Sigmoid colon (tissue), 7 donors: Measurements from ENCODE around the gene TSPYL2. TPM values are rescaled to one million over a fixed set of nuclear protein-coding genes. Genes with fewer than 3 reads are reported as not detected.

Experiments
- DNase-seq: peaks from one replicate; pipeline ENCODE4 v3.0.0-alpha.2; 2019
- H3K27ac ChIP-seq, 4 donors: fragments of 200-600 bp; sonication (generic); one replicate each; pipeline ENCODE4 v1.5.1; 2016 to 2019; ENCODE audit warnings: mild to moderate bottlenecking in 1 of 4
- H3K27me3 ChIP-seq, 3 donors: fragments of 200-600 bp; sonication (generic); one replicate each; pipeline ENCODE4 v1.5.1; 2019; ENCODE audit warnings: mild to moderate bottlenecking in 1 of 3
- H3K36me3 ChIP-seq, 4 donors: fragments of 200-600 bp; sonication (generic); one replicate each; pipeline ENCODE4 v1.5.1; 2016 to 2019
- H3K4me1 ChIP-seq, 4 donors: fragments of 200-600 bp; sonication (generic); one replicate each; pipeline ENCODE4 v1.5.1; 2017 to 2019
- H3K4me3 ChIP-seq, 4 donors: fragments of 200-600 bp; sonication (generic); one replicate each; pipeline ENCODE4 v1.5.1; 2017 to 2019; ENCODE audit warnings: mild to moderate bottlenecking in 2 of 4, moderate library complexity in 1 of 4
- H3K9me3 ChIP-seq, 4 donors: fragments of 200-600 bp in 3 of 4; sonication (generic) in 3 of 4; one replicate each; pipeline versions ENCODE4 v1.5.1 to v1.6.1; 2013 to 2019
- EP300 ChIP-seq, 4 donors: sonication (generic); formaldehyde crosslinking; IDR thresholded peaks; one replicate each; pipeline ENCODE4 v1.6.1; 2017; ENCODE audit warnings: antibody characterized with exemption in 4 of 4
- POLR2A ChIP-seq, 2 donors: fragments of 450-650 bp; IDR thresholded peaks; one replicate each; pipeline ENCODE4 v1.6.1; 2016; ENCODE audit warnings: antibody characterized with exemption in 2 of 2, mild to moderate bottlenecking in 2 of 2, moderate library complexity in 2 of 2
- POLR2AphosphoS5 ChIP-seq, 4 donors: sonication (generic); formaldehyde crosslinking; IDR thresholded peaks; one replicate each; pipeline ENCODE4 v1.6.1; 2017; ENCODE audit warnings: antibody characterized with exemption in 4 of 4
- WGBS, 2 donors: extraction: QIAGEN DNeasy Blood & Tissue Kit; methylation state at CpG; one replicate each; pipeline ENCODE4 v1.1.7; 2013; 5-methylcytosine and 5-hydroxymethylcytosine counted together
- intact Hi-C: fragments of 100-400 bp; cut with DNase I; formaldehyde crosslinking; loops from one replicate; pipeline ENCODE4 v1.15.1; 2023
- polyA plus RNA-seq, 3 donors: library from polyadenylated mRNA; stranded (reverse); fragments of 200-250 nt; gene quantifications; one replicate each; pipeline ENCODE4 v1.2.3, GENCODE V29; 2013
- total RNA-seq, 4 donors: library from RNA; depleted of rRNA; stranded (reverse); fragments of >200 nt; gene quantifications; one replicate each; pipeline ENCODE4 v1.1.0, GENCODE V29; 2016
- TF ChIP-seq, protein P1 (sequence below), 4 experiments: fragments of 450-650 bp in 3 of 4; fragments of 200-600 bp in 1 of 4; IDR thresholded peaks; one replicate each; pipeline ENCODE4 v1.5.1; 2016 to 2019; ENCODE audit warnings: antibody characterized with exemption in 4 of 4, mild to moderate bottlenecking in 3 of 4, moderate library complexity in 2 of 4
- donor health status: healthy with polysubstance abuse.
- donor health status: Bipolar disorder and iron deficiency.
- donor health status: healthy.

TSPYL2 gene
- total and polyA plus RNA-seq, 7 donors, result 2.5 to 109 (median 50.3) TPM

- Histone ChIP-seq H3K9me3 (no peaks in the 10 kb centered on the region), H3K27me3 (no peaks in the 10 kb centered on the region), H3K36me3 (no peaks in the 10 kb centered on the region), H3K4me3 (no peak overlapping the region), H3K27ac (no peak overlapping the region), H3K4me1 (peaks cover 0 to 17% (median 7%) of the 10 kb centered on the region in 4 donors)
- intact Hi-C loops, result loop anchor here (5.0 kb wide), 1 partner anchor 50 kb away; no protein-coding TSS in a partner anchor
- no peak for DNase-seq
- TF ChIP-seq EP300 (IDR thresholded peaks at IDR 0.05), result no peak
- TF ChIP-seq, protein P1, sequence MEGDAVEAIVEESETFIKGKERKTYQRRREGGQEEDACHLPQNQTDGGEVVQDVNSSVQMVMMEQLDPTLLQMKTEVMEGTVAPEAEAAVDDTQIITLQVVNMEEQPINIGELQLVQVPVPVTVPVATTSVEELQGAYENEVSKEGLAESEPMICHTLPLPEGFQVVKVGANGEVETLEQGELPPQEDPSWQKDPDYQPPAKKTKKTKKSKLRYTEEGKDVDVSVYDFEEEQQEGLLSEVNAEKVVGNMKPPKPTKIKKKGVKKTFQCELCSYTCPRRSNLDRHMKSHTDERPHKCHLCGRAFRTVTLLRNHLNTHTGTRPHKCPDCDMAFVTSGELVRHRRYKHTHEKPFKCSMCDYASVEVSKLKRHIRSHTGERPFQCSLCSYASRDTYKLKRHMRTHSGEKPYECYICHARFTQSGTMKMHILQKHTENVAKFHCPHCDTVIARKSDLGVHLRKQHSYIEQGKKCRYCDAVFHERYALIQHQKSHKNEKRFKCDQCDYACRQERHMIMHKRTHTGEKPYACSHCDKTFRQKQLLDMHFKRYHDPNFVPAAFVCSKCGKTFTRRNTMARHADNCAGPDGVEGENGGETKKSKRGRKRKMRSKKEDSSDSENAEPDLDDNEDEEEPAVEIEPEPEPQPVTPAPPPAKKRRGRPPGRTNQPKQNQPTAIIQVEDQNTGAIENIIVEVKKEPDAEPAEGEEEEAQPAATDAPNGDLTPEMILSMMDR (IDR thresholded peaks at IDR 0.05), result no peak
- TF ChIP-seq POLR2A (IDR thresholded peaks at IDR 0.05), result no peak
- no peak for TF ChIP-seq POLR2AphosphoS5 (IDR thresholded peaks at IDR 0.05)
- 92 to 96% methylated on average over 6 of the region's 6 CpGs for WGBS, 2 donors
Observed at GRCh38 chrX:53047228-53047627, 34.9 kb upstream of the TSPYL2 start.

DNA sequence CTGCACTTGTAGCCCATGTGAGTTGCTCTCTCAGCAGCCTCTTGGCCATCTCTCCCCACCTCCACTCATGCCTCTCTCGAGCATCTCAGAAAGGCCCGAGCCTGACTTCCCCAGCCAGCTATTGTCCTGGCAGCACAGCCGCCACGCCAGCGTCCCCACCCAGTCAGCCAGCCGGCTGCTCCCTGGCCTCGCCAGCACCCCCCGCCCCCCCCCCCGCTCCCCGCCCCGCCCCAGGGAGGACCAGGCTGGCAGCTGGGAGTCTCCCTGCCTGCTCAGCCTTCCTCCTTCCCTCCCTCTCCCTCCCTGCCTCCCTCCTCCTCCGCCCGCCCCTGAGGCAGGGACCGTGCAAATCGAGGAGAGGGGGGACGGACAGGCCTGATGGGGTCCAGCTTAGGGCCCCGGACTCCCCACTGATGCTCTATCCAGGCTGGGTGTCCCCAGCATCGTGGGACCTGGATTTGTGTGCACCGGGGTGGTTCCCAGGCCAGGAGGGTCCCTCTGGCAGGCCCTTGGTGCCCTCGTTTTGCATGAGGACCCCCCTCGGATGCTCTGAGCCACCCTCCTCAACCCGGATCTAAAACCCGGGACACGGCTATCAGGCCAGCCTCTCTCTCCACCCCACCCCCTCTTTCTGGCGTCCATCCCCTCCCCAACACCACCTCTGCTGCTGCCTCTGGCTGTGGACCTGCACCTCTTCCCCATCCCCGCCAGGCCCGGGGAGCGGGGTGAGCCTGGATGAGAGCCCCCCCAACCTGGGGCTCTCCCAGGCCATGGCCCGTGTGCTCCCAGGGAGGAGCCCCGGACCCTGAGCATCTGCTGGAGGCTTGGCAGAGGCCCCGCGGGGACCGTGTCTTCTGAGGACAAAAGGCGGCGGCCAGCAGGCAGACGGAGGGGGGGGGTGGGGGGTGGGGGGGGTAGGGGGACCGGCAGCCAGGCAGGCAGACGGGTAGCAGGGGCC lies 33.7 kb upstream of the TSPYL2 start, which contains the start of gene GPR173:
Gene GPR173 (plus strand): TSS at position 621 of the 958 bp plus-strand sequence. CDS start 27,833 bp downstream, outside the sequence.
- peaks cover 0 to 17% (median 7%) of the 10 kb centered on the region in 4 donors for H3K4me1 ChIP-seq
- H3K36me3 ChIP-seq, result no peaks in the 10 kb centered on the region
- intact Hi-C loops, result loop anchor here (5.0 kb wide), 1 partner anchor 51 kb away; no protein-coding TSS in a partner anchor
- TF ChIP-seq, protein P1 (IDR thresholded peaks at IDR 0.05), result no peak
- no peak for TF ChIP-seq POLR2AphosphoS5 (IDR thresholded peaks at IDR 0.05)
- no peak for TF ChIP-seq EP300 (IDR thresholded peaks at IDR 0.05)
- no peak for TF ChIP-seq POLR2A (IDR thresholded peaks at IDR 0.05)
- no peaks in the 10 kb centered on the region for H3K9me3 ChIP-seq
- peak; percentile 76 for DNase-seq
- peak within 1 kb of the TSS; percentile 31 to 63 (median 41) for H3K27ac ChIP-seq
- peak within 1 kb of the TSS; percentile 39 to 53 (median 50) for H3K4me3 ChIP-seq
- 3 to 4% methylated on average over 31 to 32 of the region's 38 CpGs for WGBS, 2 donors
- H3K27me3 ChIP-seq, result no peaks in the 10 kb centered on the region

GRCh38 chrX:53049127-53049517 lies 33.0 kb upstream of the TSPYL2 start:
- Histone ChIP-seq H3K4me3 (peak overlapping the region; percentile 39 to 53 (median 50)), H3K36me3 (no peaks in the 10 kb centered on the region), H3K27ac (peak overlapping the region in 2 of 4 donors; percentile 31 to 63), H3K27me3 (no peaks in the 10 kb centered on the region), H3K9me3 (no peaks in the 10 kb centered on the region), H3K4me1 (peaks cover 0 to 17% (median 7%) of the 10 kb centered on the region in 4 donors)
- no peak for DNase-seq
- intact Hi-C loops, result loop anchor here (5.0 kb wide), 1 partner anchor 52 kb away; no protein-coding TSS in a partner anchor
- no peak for TF ChIP-seq POLR2A (IDR thresholded peaks at IDR 0.05)
- no peak for TF ChIP-seq POLR2AphosphoS5 (IDR thresholded peaks at IDR 0.05)
- no peak for TF ChIP-seq EP300 (IDR thresholded peaks at IDR 0.05)
- WGBS, 2 donors, result 20 to 25% methylated on average over 8 of the region's 8 CpGs

GRCh38 chrX:53050841-53051240 lies 31.3 kb upstream of the TSPYL2 start:
- intact Hi-C loops, result no loop called here
- no peak for DNase-seq
- no peak overlapping the region for H3K27ac ChIP-seq
- H3K9me3 ChIP-seq, result no peaks in the 10 kb centered on the region
- 79 to 88% methylated on average over 6 of the region's 6 CpGs for whole genome bisulfite sequencing, 2 donors
- H3K36me3 ChIP-seq, result no peaks in the 10 kb centered on the region
- no peaks in the 10 kb centered on the region for H3K27me3 ChIP-seq
- TF ChIP-seq POLR2A (IDR thresholded peaks at IDR 0.05) (no peak), EP300 (IDR thresholded peaks at IDR 0.05) (no peak), POLR2AphosphoS5 (IDR thresholded peaks at IDR 0.05) (no peak)
- TF ChIP-seq, protein P1 (IDR thresholded peaks at IDR 0.05), result no peak
- H3K4me1 ChIP-seq, result peaks cover 0 to 17% (median 7%) of the 10 kb centered on the region in 4 donors
- no peak overlapping the region for H3K4me3 ChIP-seq
